ENCODE data around the gene RC3H1.
"Not testable (repeated sequence)": the region's sequence is repeated elsewhere in the genome, so short reads cannot be mapped to it uniquely, and the experiment has no call there.

Gene RC3H1

DNA sequence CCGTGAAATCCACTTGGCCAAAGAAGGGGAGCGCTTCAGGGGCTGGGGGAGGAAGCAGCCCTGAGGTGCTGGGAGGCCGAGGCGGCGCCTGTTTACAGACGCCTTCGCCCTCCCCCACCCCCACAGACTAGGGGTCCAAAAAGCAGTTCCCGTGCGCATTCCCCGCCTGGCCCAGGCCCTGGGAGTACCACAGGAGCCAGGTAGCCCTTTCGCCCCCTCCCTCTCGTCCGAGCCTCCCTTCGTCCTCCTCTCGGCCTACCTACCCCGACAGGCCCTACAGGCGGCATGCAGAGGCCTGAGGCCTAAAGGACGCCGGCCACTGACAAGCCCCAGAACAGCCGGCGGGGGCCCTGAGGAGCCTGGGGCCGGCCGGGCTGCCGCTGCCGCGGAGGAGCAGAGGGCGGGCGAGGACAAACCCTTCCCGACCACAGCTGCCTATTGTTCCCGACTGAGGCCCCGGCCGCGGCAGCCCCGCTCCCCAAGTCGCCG is 522 bp downstream of the RC3H1 start:
- peak; percentile 80 for DNase-seq (ENCODE audit: low spot score)

DNA sequence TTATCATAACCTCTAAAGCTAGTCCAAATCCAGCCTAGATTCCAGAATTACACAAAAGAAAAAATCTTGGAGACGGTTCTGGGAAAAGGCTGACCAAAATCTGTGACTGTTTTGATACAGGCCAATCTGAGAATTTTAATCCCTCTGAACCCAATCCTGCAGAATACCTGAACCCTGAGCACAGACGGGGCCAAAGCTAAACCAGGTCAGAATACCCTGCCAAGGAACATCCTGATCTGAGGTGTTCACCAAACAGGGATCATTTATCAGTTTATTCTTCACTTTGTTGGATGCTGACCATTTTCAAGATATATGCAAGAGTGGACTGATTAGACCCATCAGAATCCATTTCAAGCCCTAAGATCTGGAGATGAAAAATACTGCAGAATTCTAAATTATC is 3.6 kb downstream of the RC3H1 start:
- DNase-seq (ENCODE audit: low spot score), result no peak

DNA sequence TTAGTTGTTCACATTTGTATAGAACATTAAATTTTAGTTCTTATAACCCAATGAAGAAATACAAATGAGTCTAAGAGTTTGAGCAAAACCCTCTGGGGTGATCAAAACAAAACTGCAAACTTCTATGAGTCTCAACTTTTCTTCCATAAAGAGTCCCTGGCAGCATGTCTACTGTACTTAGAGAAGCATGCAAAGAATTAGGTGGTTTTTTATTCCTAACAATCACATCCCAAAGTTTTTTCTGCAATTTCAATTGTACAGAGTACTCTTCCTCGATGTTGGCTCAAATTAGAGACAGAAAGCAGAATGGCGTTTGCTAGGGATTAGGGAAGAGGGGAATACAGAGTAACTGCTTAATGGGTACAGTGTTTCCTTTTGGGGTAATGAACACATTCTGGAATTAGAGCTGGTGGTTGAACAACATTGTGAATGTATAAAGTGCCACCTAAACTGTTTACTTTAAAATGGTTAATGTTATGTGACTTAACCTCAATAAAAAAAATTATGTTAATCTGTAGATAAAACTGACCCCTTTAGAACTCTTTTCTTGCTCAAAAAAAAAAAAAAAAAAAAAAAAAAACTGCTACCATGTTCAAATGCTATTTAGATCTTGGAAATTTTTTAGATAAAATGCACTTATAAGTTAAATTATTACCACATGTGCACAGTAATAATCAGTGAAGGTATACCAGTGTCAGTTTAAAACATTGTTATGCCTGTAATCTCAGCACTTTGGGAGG is 4.8 kb downstream of the RC3H1 start:
- no peak for DNase-seq (ENCODE audit: low spot score)

DNA sequence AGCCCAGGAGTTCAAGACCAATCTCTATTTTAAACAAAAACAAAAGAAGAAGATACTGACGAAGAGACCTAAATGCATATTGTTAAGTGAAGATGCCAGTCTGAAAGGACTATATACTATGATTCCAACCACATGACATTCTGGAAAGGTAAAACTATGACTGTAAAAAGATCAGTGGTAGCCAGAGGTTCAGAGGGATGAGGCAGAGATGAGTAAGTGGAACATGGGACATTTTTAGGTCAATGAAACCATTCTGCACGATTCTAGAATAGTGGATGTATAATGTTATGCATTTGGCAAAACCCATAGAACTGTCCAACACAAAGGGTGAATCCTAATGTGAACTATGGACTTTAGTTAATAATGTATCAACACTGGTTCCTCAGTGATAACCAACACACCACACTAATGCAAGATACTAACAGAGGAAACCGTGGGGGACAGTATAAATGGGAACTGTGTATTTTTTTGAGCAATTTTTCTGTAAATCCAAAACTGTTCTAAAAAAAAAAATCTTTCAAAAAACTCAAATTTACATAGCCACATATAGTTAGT is 8.2 kb downstream of the RC3H1 start:
- no peak for DNase-seq (ENCODE audit: low spot score)

DNA sequence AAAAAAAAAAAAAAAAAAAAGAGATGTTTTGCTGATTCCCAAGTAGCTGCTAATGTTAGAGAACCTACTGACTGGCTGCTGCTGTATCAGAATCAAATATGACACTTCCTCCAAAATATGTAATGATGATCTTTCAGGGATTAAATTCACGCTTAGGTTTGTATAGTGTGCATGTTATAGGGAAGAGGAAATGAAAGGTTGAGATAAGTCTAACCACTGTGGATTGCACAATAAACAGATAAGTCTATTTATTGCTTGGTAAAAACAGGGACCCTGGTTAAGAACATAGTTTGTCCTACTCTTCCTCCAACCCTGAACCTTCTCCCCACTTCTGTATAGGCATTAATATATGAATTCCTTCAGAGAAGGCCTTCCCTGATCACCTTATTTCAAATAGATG is 13.2 kb downstream of the RC3H1 start:
- no peak for DNase-seq (ENCODE audit: low spot score)

DNA sequence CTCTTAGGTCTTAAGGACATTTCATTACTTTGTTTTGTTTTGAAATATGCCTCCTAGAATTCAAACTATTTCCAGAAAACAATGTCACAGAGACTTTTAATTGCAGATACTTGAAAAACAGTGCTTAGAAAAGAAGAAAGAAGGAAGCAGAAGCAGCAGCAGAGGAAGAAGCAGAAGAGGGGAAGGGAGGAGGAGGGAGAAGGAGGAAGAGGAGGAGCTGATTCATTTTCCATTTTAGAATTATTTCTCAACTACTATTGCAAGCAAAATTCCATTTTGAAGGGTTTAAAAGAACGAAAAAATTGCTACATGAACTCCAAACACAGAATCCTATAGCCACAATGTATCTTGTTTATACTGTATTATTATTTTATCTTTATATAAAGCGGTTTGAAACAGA is 13.9 kb downstream of the RC3H1 start:
- no peak for DNase-seq (ENCODE audit: low spot score)

DNA sequence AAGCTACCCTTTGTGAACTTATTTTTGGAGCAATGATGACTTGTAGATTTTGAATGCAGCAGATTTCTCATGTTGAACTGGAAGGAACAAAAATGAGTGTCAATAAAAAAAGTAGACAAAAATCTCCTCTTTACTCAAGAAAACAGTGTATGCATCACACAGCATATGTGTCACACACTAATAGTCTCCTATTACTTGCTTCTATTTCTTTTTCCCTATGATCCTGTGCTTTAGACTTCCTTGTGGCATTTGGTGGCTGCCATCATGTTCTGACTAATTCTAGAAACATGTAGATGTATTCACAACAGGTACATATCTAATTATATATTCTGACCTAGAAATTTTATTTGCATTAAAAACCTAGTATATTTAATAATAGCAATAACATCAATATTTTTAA is 14.3 kb downstream of the RC3H1 start:
- no peak for DNase-seq (ENCODE audit: low spot score)

DNA sequence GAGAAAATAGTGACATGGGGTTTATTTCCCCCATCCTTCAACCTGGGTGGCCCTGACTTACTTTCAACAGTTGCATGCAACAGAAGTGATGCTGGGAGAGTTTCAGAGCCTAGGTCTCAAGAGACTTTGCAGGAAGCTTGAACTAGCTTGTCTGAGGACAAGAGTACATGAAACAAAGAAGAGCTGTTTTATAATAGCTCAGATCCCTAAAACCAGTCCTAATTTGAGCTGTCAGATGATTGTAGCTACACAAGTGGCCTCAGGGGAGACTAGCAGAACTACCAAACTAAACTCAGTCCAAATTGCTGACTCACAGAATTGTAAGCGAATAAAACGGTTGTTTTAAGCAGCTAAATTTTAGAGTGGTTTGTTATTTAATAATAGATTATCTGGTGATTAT is 17.1 kb downstream of the RC3H1 start:
- DNase-seq (ENCODE audit: low spot score), result no peak

DNA sequence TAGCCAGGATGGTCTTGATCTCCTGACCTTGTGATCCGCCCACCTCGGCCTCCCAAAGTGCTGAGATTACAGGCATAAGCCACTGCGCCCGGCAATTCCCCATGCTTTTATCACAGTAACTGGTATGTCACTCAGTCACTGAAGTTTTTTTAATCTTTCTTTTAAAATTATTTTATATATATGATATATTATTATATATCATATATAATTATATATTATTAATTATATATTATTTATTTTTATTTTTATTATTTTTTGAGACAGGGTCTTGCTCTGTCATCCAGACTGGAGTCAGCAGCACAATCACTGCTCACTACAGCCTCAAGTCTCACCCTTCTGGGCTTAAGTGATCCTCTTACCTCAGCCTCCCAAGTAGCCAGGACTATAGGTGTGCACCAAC is 18.3 kb downstream of the RC3H1 start:
- DNase-seq (ENCODE audit: low spot score), result no peak

DNA sequence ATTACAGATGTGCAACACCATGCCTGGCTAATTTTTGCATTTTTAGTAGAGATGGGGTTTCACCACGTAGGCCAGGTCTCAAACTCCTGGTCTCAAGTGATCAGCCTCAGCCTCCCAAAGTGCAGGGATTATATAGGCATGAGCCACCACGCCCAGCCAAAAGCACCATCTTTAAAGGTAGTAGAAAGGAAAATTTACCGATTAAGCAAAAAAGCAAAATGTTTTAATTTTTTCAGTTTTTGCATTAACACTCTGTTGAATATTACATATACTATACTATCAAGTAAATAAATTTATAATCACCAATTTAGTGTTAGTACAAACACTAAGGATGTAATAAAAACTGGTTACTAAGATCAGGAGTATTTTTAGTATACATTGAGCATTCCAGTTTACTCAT is 20.6 kb downstream of the RC3H1 start:
- DNase-seq (ENCODE audit: low spot score), result no peak

DNA sequence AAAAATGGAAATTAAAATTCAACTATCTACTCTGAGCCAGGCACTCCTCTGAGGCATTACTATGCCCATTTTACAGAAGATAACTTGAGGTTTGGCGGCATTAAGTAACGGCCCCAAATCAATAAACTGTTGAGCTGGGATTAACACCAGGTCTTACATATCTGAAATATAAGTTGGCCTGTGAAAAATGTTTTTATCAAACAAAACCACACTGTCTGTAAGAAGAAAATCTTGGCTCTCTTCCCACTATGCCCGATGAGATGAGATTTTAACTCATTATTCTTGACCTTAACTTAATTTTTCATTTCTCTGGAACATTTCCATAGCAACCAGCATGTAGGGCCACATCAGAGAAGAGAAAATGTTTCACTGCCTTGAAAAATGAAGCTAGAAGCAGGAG is 21.8 kb downstream of the RC3H1 start:
- DNase-seq (ENCODE audit: low spot score), result no peak

DNA sequence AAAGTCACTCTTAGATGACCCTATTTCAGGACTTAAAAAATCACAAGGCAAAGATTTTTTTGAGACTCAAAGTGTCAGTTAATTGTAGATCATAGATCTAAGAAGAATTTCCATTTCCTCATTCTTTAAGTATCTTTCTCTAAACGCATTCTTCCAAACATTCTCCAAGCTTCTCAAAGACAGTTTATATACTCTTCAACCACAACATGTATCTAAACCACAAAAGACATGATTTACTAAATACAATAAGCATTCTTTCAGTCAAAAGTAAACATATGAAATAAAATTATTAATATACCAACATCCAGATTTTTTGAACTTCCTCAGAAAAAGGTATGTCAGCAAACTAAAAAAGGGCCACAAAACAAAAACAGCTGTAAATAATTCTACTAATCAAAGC is 24.4 kb downstream of the RC3H1 start:
- no peak for DNase-seq (ENCODE audit: low spot score)

DNA sequence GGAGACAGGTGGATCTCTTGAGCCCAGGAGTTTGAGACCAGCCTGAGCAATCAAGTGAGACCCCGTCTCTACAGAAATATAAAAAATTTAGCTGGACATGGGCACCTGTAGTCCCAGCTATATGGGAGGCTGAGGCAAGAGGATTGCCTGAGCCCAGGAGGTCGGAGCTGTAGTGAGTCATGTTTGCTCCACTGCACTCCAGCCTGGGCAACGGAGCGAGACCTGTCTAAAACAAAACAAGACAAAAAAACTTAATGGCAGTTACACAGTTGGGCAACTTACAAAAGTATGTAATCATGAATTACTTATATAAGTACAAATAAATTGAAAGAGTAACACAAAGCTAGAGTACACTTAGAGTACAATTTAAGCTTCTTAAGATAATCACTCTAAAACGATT is 25.2 kb downstream of the RC3H1 start:
- DNase-seq (ENCODE audit: low spot score), result no peak

DNA sequence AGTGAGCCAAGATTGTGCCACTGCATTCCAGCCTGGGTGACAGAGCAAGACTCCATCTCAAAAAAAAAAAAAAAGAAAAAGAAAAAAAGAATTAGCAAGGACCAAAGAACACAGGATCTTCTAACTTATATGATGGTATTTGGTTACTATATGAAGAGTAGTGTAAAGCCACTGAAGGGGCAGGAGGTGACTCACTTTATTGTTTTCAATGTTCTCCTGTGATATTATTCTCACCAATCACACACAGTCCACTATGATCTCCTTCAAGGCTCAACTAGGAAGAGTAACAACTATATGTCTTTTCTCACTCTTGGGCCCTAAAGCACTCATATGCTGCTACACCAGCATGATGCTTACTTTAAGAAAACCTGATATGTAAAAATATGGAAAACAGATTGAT is 26.7 kb downstream of the RC3H1 start:
- no peak for DNase-seq (ENCODE audit: low spot score)

DNA sequence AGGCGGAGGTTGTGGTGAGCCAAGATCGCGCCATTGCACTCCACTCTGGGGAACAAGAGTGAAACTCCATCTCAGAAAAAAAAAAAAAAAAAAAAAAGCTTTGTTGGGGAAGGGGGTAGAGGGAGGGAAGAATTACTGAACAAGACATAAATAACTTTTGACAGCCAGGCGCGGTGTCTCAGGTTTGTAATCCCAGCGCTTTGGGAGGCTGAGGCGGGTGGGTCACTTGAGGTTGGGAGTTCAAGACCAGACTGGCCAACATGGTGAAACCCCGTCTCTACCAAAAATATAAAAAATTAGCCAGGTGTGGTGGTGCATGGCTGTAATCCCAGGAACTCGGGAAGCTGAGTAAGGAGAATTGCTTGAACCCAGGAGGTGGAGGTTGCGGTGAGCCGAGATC is 28.2 kb downstream of the RC3H1 start:
- DNase-seq (ENCODE audit: low spot score), result not testable (repeated sequence)

DNA sequence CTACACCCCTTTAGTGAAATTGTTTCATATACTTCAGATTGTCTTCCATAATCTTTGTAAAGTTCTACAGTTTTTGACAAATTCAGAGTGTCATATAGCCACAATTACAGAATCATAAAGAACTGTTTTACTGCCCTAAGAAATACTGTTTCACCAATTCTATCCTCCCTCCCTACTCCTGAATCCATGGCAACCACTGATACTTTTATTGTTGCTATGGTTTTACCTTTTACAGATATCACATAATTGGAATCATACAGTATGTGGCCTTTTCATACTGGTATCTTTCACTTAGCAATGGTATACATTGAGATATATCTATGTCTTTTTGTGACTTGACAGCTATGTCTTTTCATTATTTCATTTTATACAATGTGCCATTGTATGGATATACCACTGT is 34.1 kb downstream of the RC3H1 start:
- no peak for DNase-seq (ENCODE audit: low spot score)

DNA sequence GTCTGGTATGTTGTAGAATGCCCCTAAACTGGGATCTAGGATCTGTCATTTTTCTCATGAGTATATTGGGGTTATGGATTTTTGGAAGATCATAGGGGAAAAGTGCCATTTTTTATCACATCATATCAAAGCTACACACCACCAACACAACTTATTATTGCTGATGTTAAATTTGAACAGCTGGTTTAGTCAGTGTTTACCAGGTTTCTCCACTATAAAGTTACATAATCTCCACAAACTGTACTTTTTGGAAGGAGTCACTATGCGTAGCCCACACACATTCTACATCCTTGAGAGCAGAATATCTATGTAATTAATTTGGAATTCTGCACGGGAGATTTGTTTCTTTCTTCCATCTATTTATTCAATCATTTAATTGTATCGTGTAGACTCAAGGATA is 35.2 kb downstream of the RC3H1 start:
- no peak for DNase-seq (ENCODE audit: low spot score)

DNA sequence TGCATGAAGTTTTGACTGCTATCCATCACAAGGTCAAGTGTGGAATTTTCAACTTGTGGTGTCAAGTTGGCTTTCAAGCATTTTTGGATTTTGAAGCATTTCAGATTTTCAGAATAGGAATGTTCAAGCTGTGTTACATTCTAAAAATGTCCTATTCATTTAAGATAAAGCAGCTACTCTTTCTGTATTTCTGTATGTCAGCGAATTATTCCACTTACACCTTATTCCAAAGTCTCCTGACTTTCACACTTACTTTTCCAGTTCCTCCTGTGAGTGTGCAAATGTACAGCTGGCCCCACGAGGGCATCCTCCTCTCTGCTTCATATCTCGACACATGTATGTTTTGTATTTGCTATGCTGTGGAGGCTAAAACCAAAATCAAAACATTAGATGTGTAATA is 51.9 kb downstream of the RC3H1 start:
- no peak for DNase-seq (ENCODE audit: low spot score)

DNA sequence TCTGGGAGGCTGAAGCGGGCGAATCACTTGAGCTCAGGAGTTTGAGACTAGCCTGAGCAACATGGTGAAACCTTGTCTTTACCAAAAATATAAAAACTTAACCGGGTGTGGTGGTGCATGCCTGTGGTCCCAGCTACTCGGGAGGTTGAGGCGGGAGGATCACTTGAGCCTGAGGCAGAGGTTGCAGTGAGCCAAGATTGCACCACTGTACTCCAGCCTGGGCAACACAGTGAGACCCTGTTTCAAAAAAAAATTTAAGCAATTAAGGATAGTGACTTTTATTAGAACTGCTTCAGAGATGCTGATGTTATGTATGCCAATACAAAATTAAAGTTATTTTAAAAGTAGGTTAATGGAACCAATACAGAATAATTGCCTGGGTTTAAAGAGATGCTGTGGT is 56.3 kb downstream of the RC3H1 start:
- not testable (repeated sequence) for DNase-seq (ENCODE audit: low spot score)

DNA sequence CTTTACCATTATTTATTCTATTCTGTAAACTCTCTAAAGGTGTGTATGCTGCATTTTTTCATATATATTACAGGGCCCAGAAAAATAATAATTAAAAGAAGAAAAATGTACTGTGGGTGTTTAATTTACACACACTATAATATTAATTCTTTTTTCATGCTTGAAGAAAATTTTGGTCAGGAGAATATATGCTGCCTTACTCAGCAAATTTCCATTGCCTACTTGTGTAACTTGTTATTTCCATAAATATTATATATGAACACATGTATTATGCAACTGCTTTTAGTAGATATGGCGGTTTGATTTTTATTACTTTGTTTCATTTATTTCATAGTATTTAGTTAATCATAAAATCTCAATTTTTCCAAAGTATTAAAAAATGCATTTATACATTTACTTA is 58.7 kb downstream of the RC3H1 start:
- no peak for DNase-seq (ENCODE audit: low spot score)

DNA sequence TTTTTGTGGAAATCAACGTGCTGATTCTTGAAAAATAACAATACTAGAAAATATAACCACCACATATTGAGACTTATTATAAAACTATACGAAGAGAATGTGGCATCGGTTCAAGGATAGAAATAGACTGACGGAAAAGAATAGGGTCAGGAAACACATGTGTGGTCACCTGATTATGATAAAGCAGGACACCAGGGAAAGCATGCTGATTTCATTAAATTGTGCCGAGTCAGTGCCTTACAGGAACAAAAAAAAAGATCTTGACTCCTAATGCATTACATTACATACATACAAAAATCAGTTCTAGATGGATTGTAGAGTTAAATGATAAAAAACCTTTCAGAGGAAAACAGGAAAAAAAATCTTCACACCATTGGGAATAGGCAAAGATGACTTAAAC is 61.5 kb downstream of the RC3H1 start:
- DNase-seq (ENCODE audit: low spot score), result no peak

DNA sequence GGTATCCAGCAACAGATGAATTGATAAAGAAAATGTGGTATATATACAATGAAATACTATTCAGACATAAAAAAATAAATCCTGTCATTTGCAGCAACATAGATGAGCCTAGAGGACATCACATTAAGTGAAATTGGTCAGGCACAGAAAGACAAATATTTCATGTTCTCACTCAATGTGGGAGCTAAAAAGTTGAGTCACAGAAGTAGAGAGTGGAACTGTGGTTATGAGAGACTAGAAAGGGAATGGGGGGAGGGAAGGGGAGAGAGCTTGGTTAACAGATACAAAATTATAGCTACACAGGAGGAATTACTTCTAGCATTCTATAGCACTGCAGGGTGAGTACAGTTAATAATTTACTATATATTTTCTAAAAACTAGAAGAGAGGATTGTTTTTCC is 68.0 kb downstream of the RC3H1 start:
- no peak for DNase-seq (ENCODE audit: low spot score)

DNA sequence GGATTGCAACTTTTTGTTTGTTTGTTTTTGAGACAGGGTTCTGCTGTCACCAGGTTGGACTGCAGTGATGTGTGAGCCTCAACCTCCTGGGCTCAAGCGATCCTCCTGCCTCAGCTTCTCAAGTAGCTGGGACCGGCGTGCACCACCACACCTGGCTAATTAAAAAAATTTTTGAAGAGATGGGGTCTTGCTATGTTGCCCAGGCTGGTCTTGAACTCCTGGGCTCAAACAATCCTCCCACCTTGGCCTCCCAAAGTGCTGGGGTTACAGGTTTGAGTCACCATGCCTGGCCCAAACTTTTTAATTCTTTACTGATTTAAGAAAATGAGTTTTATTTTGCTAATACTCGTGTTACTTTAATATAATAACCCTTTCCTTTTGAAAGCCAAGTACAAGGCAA is 73.6 kb downstream of the RC3H1 start:
- no peak for DNase-seq (ENCODE audit: low spot score)

DNA sequence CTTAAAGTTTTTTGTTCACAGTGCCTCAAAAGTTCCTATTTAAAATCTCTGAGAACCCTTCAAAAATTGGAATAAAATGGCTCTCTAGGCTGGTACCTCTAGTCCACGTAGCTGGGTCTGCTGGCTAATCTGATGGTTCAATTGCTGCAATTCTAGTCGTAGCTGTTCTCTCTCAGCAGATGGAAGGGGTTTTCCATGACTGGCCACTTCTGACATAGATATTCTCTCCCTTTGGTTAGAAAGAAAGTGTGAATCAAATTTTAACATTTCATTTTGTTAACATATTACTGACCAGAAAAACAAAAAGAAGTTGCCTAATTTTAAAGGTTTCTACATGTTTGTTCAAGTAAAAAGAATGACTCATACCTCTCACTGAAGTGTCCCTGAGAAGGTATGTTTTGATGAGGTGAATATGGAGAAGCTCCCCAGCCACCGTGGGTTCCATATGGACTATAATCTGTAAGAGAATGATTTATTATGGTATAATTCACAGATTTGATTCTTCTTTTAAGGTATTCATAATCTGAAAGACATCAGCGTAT is 75.7 kb downstream of the RC3H1 start:
- no peak for DNase-seq (ENCODE audit: low spot score)
